ENCODE results near the gene MLLT10.

Gene MLLT10

GRCh38 chr10:21526188-21526859 lies 7.7 kb upstream of the MLLT10 start:
- Histone ChIP-seq H3K9ac (ENCODE audit: low read length) (peak overlapping the region; percentile 98), H2BK12ac (ENCODE audit: low read length in 2 of 2) (peak overlapping the region in 1 of 2 experiments; percentile 90), H3K79me1 (replicated peaks; ENCODE audit: low read length, poor library complexity, severe bottlenecking) (no peaks in the 10 kb centered on the region), H2BK15ac (ENCODE audit: low read depth, poor library complexity, severe bottlenecking) (peak overlapping the region; percentile 98), H3K36me3 (ENCODE audit: control insufficient read depth in 1 of 2, insufficient read depth in 2 of 2, low read depth in 1 of 2, low read length in 2 of 2) (no peaks in the 10 kb centered on the region), H3K23ac (ENCODE audit: low read length in 2 of 2) (peak overlapping the region in 1 of 2 experiments; percentile 5), H3K4me1 (ENCODE audit: control insufficient read depth, insufficient read depth, low read depth, low read length) (peaks cover 2% of the 10 kb centered on the region), H2BK120ac (ENCODE audit: low read depth, low read length) (peak overlapping the region; percentile 98), H2AFZ (ENCODE audit: low read depth, low read length) (no peak overlapping the region), H4K8ac (ENCODE audit: low read length) (peak overlapping the region; percentile 78), H3K27me3 (ENCODE audit: control insufficient read depth in 1 of 2, insufficient read depth in 1 of 2, low read length in 2 of 2) (no peaks in the 10 kb centered on the region), H3K18ac (ENCODE audit: low read depth in 1 of 2, low read length in 2 of 2) (peak overlapping the region; percentile 98 to 99), H3K9me3 (ENCODE audit: control insufficient read depth, low read length) (no peaks in the 10 kb centered on the region), H3K14ac (ENCODE audit: low read length in 2 of 2) (peak overlapping the region; percentile 87 to 90), H3K4me3 (ENCODE audit: insufficient read depth in 1 of 2, low read depth in 1 of 2, low read length in 2 of 2) (peak overlapping the region; percentile 63 to 84), H4K91ac (ENCODE audit: low read length) (peak overlapping the region; percentile 91), H2BK5ac (ENCODE audit: low read depth, low read length, poor library complexity, severe bottlenecking) (peak overlapping the region; percentile 48), H3K4ac (ENCODE audit: low read depth in 1 of 2, low read length in 2 of 2) (peak overlapping the region; percentile 24 to 64), H3K27ac (ENCODE audit: low read length, poor library complexity, severe bottlenecking) (peak overlapping the region; percentile 99), H2AK5ac (ENCODE audit: low read length, severe bottlenecking) (no peak overlapping the region), H3K4me2 (ENCODE audit: low read length, poor library complexity, severe bottlenecking) (peak overlapping the region; percentile 69)
- DNase-seq, result peak; percentile 86
- under 1% methylated on average over 35 of the region's 56 CpGs for WGBS

GRCh38 chr10:21526860-21527597 lies 7.0 kb upstream of the MLLT10 start:
- H4K8ac ChIP-seq (ENCODE audit: low read length), result peak overlapping the region; percentile 52
- no peak overlapping the region for H2AK5ac ChIP-seq (ENCODE audit: low read length, severe bottlenecking)
- H2BK5ac ChIP-seq (ENCODE audit: low read depth, low read length, poor library complexity, severe bottlenecking), result peak overlapping the region; percentile 70
- no peaks in the 10 kb centered on the region for H3K27me3 ChIP-seq (ENCODE audit: control insufficient read depth in 1 of 2, insufficient read depth in 1 of 2, low read length in 2 of 2)
- peak overlapping the region; percentile 69 for H3K4me2 ChIP-seq (ENCODE audit: low read length, poor library complexity, severe bottlenecking)
- H3K79me1 ChIP-seq (replicated peaks; ENCODE audit: low read length, poor library complexity, severe bottlenecking), result no peaks in the 10 kb centered on the region
- H3K4me3 ChIP-seq (ENCODE audit: insufficient read depth in 1 of 2, low read depth in 1 of 2, low read length in 2 of 2), result peak overlapping the region; percentile 60 to 84
- H2BK120ac ChIP-seq (ENCODE audit: low read depth, low read length), result peak overlapping the region; percentile 86
- peak overlapping the region; percentile 98 for H3K18ac ChIP-seq (ENCODE audit: low read depth in 1 of 2, low read length in 2 of 2)
- peak overlapping the region in 1 of 2 experiments; percentile 96 for H3K14ac ChIP-seq (ENCODE audit: low read length in 2 of 2)
- H3K4ac ChIP-seq (ENCODE audit: low read depth in 1 of 2, low read length in 2 of 2), result peak overlapping the region; percentile 80 to 99
- H2BK15ac ChIP-seq (ENCODE audit: low read depth, poor library complexity, severe bottlenecking), result peak overlapping the region; percentile 98
- no peak overlapping the region for H2AFZ ChIP-seq (ENCODE audit: low read depth, low read length)
- WGBS, result under 1% methylated on average over 58 of the region's 68 CpGs
- H3K9me3 ChIP-seq (ENCODE audit: control insufficient read depth, low read length), result no peaks in the 10 kb centered on the region
- peak overlapping the region in 1 of 2 experiments; percentile 78 for H2BK12ac ChIP-seq (ENCODE audit: low read length in 2 of 2)
- DNase-seq, result peak; percentile 75
- peak overlapping the region; percentile 98 for H3K9ac ChIP-seq (ENCODE audit: low read length)
- peak overlapping the region; percentile 99 for H3K27ac ChIP-seq (ENCODE audit: low read length, poor library complexity, severe bottlenecking)
- H4K91ac ChIP-seq (ENCODE audit: low read length), result peak overlapping the region; percentile 97
- H3K23ac ChIP-seq (ENCODE audit: low read length in 2 of 2), result no peak overlapping the region
- no peaks in the 10 kb centered on the region for H3K36me3 ChIP-seq (ENCODE audit: control insufficient read depth in 1 of 2, insufficient read depth in 2 of 2, low read depth in 1 of 2, low read length in 2 of 2)
- peaks cover 2% of the 10 kb centered on the region for H3K4me1 ChIP-seq (ENCODE audit: control insufficient read depth, insufficient read depth, low read depth, low read length)

GRCh38 chr10:21527598-21528235 lies 6.3 kb upstream of the MLLT10 start:
- peak overlapping the region; percentile 86 for H2BK120ac ChIP-seq (ENCODE audit: low read depth, low read length)

More at GRCh38 chr10:21527598-21528235, 6.3 kb upstream of the MLLT10 start:
- H2BK12ac ChIP-seq (ENCODE audit: low read length in 2 of 2), result no peak overlapping the region
- H3K9ac ChIP-seq (ENCODE audit: low read length), result peak overlapping the region; percentile 98
- no peak overlapping the region for H3K23ac ChIP-seq (ENCODE audit: low read length in 2 of 2)
- H3K4ac ChIP-seq (ENCODE audit: low read depth in 1 of 2, low read length in 2 of 2), result no peak overlapping the region
- no peaks in the 10 kb centered on the region for H3K79me1 ChIP-seq (replicated peaks; ENCODE audit: low read length, poor library complexity, severe bottlenecking)
- peak; percentile 77 for DNase-seq
- H3K36me3 ChIP-seq (ENCODE audit: control insufficient read depth in 1 of 2, insufficient read depth in 2 of 2, low read depth in 1 of 2, low read length in 2 of 2), result no peaks in the 10 kb centered on the region
- peak overlapping the region; percentile 79 for H3K27ac ChIP-seq (ENCODE audit: low read length, poor library complexity, severe bottlenecking)
- H3K4me2 ChIP-seq (ENCODE audit: low read length, poor library complexity, severe bottlenecking), result peak overlapping the region; percentile 69
- peaks cover 2% of the 10 kb centered on the region for H3K4me1 ChIP-seq (ENCODE audit: control insufficient read depth, insufficient read depth, low read depth, low read length)
- H2BK15ac ChIP-seq (ENCODE audit: low read depth, poor library complexity, severe bottlenecking), result peak overlapping the region; percentile 98
- H3K14ac ChIP-seq (ENCODE audit: low read length in 2 of 2), result no peak overlapping the region
- peak overlapping the region; percentile 97 for H4K91ac ChIP-seq (ENCODE audit: low read length)
- H3K4me3 ChIP-seq (ENCODE audit: insufficient read depth in 1 of 2, low read depth in 1 of 2, low read length in 2 of 2), result peak overlapping the region; percentile 60 to 80
- no peak overlapping the region for H2AK5ac ChIP-seq (ENCODE audit: low read length, severe bottlenecking)
- no peak overlapping the region for H2BK5ac ChIP-seq (ENCODE audit: low read depth, low read length, poor library complexity, severe bottlenecking)
- H3K27me3 ChIP-seq (ENCODE audit: control insufficient read depth in 1 of 2, insufficient read depth in 1 of 2, low read length in 2 of 2), result no peaks in the 10 kb centered on the region
- 0% methylated on average over 10 of the region's 18 CpGs for WGBS
- H2AFZ ChIP-seq (ENCODE audit: low read depth, low read length), result no peak overlapping the region
- peak overlapping the region; percentile 98 for H3K18ac ChIP-seq (ENCODE audit: low read depth in 1 of 2, low read length in 2 of 2)
- no peaks in the 10 kb centered on the region for H3K9me3 ChIP-seq (ENCODE audit: control insufficient read depth, low read length)
- H4K8ac ChIP-seq (ENCODE audit: low read length), result peak overlapping the region; percentile 52
